Pancreas (tissue), 10 donors: Measurements from ENCODE around the gene IL22RA2. TPM values are rescaled to one million over a fixed set of nuclear protein-coding genes. Genes with fewer than 3 reads are reported as not detected.

Experiments
- ATAC-seq, 4 donors: fragments of 200-7000 bp; cut with Tn5 transposase; one replicate each; pipeline versions ENCODE4 v1.8.0 to v1.9.1; 2020; ENCODE audit warnings: mild to moderate bottlenecking in 4 of 4, moderate library complexity in 4 of 4
- DNase-seq, 6 donors: peaks; one replicate each; pipeline ENCODE4 v3.0.0-alpha.2; 2020
- FAIRE-seq: peaks from 2 replicates; lab custom pipeline; 2012; peaks lifted over from hg19 to GRCh38; lab: Jason Lieb, UNC
- H3K27ac ChIP-seq, 4 donors: fragments of 200-600 bp; sonication (generic); 1 replicate in 3 of 4; 2 replicates in 1 of 4; pipeline versions ENCODE4 v1.5.0 to v1.8.0; 2020
- H3K27me3 ChIP-seq, 4 donors: fragments of 200-600 bp; one replicate each; pipeline ENCODE4 v1.8.0; 2021
- H3K36me3 ChIP-seq, 3 donors: fragments of 200-600 bp; sonication (generic) in 1 of 3; one replicate each; pipeline versions ENCODE4 v1.5.0 to v1.8.0; 2020 to 2021
- H3K4me1 ChIP-seq, 3 donors: fragments of 200-600 bp; one replicate each; pipeline ENCODE4 v1.8.0; 2021
- H3K4me3 ChIP-seq, 4 donors: fragments of 200-600 bp; sonication (generic) in 2 of 4; one replicate each; pipeline versions ENCODE4 v1.5.0 to v1.8.0; 2020 to 2021
- H3K9me3 ChIP-seq, 4 donors: fragments of 200-600 bp; one replicate each; pipeline ENCODE4 v1.8.0; 2021
- WGBS, 2 donors: extraction: QIAGEN DNeasy Blood & Tissue Kit; methylation state at CpG; one replicate each; pipeline ENCODE4 v1.1.7; 2013; 5-methylcytosine and 5-hydroxymethylcytosine counted together
- intact Hi-C, 3 donors: fragments of 100-400 bp; cut with DNase I; formaldehyde crosslinking; loops; one replicate each; pipeline versions ENCODE4 v1.11.1 to v1.14.2; 2022
- polyA plus RNA-seq, 2 donors: library from polyadenylated mRNA; stranded (reverse); fragments of 200-250 nt; gene quantifications; one replicate each; pipeline ENCODE4 v1.2.3, GENCODE V29; 2013
- total RNA-seq, 6 donors: library from RNA; stranded (reverse); fragmentation: NEBNext Ultra II Directional in 4 of 6; extraction: Animal tissue kit (Norgen Biotek cat#: 25700) in 4 of 6; gene quantifications; one replicate each; pipeline versions ENCODE4 v1.2.1 to v1.2.4, GENCODE V29; 2021 to 2023
- TF ChIP-seq, protein P1 (sequence below), 4 donors: fragments of 200-600 bp; sonication (generic) in 3 of 4; IDR thresholded peaks; one replicate each; pipeline versions ENCODE4 v1.5.0 to v1.8.0; 2021; ENCODE audit warnings: antibody characterized with exemption in 4 of 4
- donor health status: healthy with polysubstance abuse.
- donor health status: DM: no; HTN: no; CAD: no; lungs with moderate emphysema.
- donor health status: DM: no; HTN: no; CAD: no.
- donor health status: control.
- donor health status: control.
- donor health status: Bipolar disorder and iron deficiency.
- donor health status: DM: yes; HTN: yes; CAD: no.
- donor health status: DM: no; HTN: no; CAD: no.
- donor health status: DM: no; HTN: no; CAD: no.
- donor health status: DM: yes; HTN: yes; CAD: no.

Gene IL22RA2
- total and polyA plus RNA-seq, 8 donors: 0.06 TPM; not detected in 7

DNA sequence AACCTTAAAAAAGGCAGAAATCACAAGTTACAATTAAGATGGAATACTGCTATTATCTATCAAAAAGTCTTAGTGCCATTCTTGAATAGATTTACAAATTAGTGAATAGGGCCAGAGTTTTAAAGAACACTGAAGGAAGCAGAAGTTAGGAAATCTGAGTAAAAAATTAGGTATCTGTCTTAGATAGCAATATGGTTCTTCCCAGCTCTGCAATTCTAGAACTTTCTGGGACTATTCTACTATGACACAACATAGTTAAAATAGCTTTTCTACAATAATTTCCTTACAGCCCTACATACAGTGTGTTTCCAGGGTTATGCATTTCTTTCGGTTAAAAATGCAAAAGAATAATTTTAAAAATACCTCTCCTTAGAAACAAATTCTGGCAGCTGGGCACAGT is 27.6 kb upstream of the IL22RA2 start:
- DNase-seq (no peak), ATAC-seq (no peak), FAIRE-seq (no peak)
- intact Hi-C loops: no loop called here
- no peaks in the 10 kb centered on the region for H3K4me1 ChIP-seq
- no peaks in the 10 kb centered on the region for H3K27me3 ChIP-seq
- H3K4me3 ChIP-seq: no peak overlapping the region
- WGBS, 2 donors: 96 to 97% methylated on average over 1 of the region's 1 CpG
- H3K27ac ChIP-seq: no peak overlapping the region
- H3K36me3 ChIP-seq: peaks cover 0 to 45% (median 19%) of the 10 kb centered on the region in 3 donors
- no peaks in the 10 kb centered on the region for H3K9me3 ChIP-seq
- TF ChIP-seq, protein P1, sequence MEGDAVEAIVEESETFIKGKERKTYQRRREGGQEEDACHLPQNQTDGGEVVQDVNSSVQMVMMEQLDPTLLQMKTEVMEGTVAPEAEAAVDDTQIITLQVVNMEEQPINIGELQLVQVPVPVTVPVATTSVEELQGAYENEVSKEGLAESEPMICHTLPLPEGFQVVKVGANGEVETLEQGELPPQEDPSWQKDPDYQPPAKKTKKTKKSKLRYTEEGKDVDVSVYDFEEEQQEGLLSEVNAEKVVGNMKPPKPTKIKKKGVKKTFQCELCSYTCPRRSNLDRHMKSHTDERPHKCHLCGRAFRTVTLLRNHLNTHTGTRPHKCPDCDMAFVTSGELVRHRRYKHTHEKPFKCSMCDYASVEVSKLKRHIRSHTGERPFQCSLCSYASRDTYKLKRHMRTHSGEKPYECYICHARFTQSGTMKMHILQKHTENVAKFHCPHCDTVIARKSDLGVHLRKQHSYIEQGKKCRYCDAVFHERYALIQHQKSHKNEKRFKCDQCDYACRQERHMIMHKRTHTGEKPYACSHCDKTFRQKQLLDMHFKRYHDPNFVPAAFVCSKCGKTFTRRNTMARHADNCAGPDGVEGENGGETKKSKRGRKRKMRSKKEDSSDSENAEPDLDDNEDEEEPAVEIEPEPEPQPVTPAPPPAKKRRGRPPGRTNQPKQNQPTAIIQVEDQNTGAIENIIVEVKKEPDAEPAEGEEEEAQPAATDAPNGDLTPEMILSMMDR (IDR thresholded peaks at IDR 0.05): no peak

DNA sequence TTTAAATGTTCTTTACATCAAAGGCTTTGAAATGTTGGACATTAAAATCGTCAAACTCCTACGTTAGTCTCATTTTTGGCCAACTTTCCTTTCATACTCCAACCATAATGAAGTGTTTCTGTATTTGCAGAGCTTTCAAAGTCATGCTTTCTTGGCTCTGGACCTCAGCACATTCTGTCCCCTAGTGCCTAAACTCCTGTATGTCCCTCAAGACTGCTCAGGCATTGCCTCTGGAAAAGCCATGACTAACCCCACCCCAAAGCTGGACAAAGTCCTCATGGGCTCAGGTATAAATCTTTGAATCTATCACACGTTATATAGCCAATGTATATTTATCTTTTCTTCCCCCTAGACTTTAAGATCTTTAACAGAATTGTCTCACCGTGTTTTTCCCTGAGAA is 26.8 kb upstream of the IL22RA2 start:
- TF ChIP-seq, protein P1 (IDR thresholded peaks at IDR 0.05): no peak
- Histone ChIP-seq H3K36me3 (peaks cover 0 to 39% (median 19%) of the 10 kb centered on the region in 3 donors), H3K27me3 (no peaks in the 10 kb centered on the region), H3K9me3 (no peaks in the 10 kb centered on the region), H3K4me3 (no peak overlapping the region), H3K4me1 (no peaks in the 10 kb centered on the region), H3K27ac (no peak overlapping the region)
- ATAC-seq: no peak
- 90 to 97% methylated on average over 4 of the region's 4 CpGs for WGBS, 2 donors
- intact Hi-C loops: no loop called here
- no peak for DNase-seq
- FAIRE-seq: no peak

DNA sequence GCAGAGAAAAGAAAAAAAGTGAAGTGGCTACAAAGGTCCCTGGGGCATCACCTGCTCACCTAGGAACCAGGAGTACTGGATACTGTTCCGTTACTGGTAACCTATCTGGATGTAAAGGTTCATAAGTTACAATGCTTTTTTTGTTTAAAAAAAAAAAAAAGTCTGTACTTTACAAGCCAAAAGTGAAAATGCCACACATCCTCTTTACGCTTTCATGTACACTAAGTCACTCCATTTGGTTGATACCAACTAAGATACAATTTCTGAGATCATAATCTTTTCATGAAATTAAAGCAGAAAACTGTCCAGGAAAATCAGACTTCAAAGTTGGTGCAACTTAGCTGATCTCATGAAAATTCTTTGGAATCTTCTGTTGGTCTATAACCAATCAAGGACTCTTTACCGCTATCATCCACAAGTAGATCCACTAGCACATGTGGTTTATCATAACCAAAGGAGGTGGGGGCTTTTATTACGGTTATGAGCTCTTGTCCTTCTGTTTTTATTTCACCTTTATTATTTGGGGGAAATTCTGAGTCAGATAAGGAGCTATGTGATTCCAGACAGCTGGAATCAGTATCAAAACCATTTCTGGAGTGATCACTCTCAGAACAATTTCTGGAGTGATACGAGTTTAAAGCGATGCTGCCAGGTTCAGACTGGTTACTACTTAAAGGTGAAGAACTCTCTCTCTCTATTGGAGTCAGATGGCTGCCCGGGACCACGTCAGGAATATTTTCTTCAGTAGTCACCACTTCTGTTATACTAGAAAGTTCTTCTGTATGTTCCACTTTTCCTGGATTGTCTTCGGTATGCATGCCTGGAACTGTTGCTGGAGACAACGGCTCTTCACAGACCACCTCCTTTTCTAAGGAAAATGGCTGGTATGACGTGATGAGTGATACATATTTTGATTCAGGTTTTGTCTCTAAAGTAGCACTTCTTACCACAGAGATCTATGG is 24.5 kb upstream of the IL22RA2 start:
- Histone ChIP-seq H3K27me3 (no peaks in the 10 kb centered on the region), H3K36me3 (peaks cover 0 to 26% (median 14%) of the 10 kb centered on the region in 3 donors), H3K4me1 (no peaks in the 10 kb centered on the region), H3K9me3 (no peaks in the 10 kb centered on the region), H3K27ac (no peak overlapping the region), H3K4me3 (no peak overlapping the region)
- 94 to 97% methylated on average over 11 of the region's 11 CpGs for WGBS, 2 donors
- no peak for FAIRE-seq
- intact Hi-C loops: no loop called here
- no peak for ATAC-seq
- TF ChIP-seq, protein P1 (IDR thresholded peaks at IDR 0.05): no peak
- no peak for DNase-seq

DNA sequence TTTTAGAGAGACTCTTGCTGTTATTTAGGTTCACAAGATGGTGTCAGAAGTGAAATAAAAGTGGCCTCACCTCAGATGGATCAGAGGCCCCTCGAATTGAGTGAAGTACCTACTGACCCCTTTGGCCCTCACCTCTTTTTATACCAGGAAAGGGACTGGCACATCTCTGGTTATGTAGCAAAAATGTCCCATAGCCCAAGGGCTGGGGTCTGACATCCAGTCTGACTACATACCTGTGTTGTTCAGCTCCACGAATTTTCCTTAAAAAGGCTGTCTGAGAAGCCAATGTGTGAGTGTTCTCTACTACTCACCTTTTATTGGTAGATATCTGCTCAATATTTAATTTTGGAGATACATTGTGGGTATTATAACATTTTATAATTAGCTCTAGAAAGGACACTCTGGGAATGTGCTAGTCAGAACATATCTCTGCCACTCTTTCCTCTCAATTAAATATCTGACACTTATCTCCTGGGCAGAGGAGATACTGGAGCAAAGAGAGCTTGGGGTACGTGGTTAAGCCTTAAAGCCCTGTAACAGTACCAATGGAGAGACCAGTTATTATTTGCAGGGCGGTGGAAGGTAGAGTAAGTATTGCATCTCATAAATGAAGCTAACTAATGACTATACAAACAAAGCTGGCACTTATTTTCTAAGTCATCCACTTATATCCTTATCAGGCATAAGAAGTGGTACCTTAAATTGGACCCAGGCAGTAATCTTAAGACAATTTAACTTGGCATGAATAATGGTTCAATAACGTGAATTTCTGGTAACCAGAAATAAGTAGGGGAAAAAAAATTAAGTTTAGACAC is 20.0 kb upstream of the IL22RA2 start:
- DNase-seq: no peak
- peaks cover 0 to 10% (median 0%) of the 10 kb centered on the region in 3 donors for H3K36me3 ChIP-seq
- ATAC-seq: no peak
- H3K4me3 ChIP-seq: no peak overlapping the region
- FAIRE-seq: no peak
- no peak overlapping the region for H3K27ac ChIP-seq
- no peaks in the 10 kb centered on the region for H3K27me3 ChIP-seq
- TF ChIP-seq, protein P1 (IDR thresholded peaks at IDR 0.05): no peak
- H3K9me3 ChIP-seq: peaks cover 0 to 3% (median 0%) of the 10 kb centered on the region in 4 donors
- intact Hi-C loops: no loop called here
- WGBS, 2 donors: 55 to 62% methylated on average over 5 of the region's 5 CpGs
- no peaks in the 10 kb centered on the region for H3K4me1 ChIP-seq
